Endodermal cell (in vitro differentiated cells): ENCODE measurements around the gene PDPR. TPM values are rescaled to one million over a fixed set of nuclear protein-coding genes. Genes with fewer than 3 reads are reported as not detected.
"Not testable (repeated sequence)": the region's sequence is repeated elsewhere in the genome, so short reads cannot be mapped to it uniquely, and the experiment has no call there.

ENCODE experiments used
- DNase-seq: peaks from one replicate; pipeline ENCODE4 v3.0.0-alpha.2; 2017
- H3K27ac ChIP-seq: 2 replicates; pipeline ENCODE4 v1.5.1; 2013; ENCODE audit warnings: mild to moderate bottlenecking, low read depth, low read length, moderate library complexity
- H3K27me3 ChIP-seq: 2 replicates; pipeline ENCODE4 v1.6.1; 2013; ENCODE audit warnings: mild to moderate bottlenecking, low read length, moderate library complexity; ENCODE audit not compliant: insufficient read depth, control insufficient read depth, poor library complexity, severe bottlenecking
- H3K36me3 ChIP-seq: 2 replicates; pipeline ENCODE4 v1.7.0; 2013; ENCODE audit warnings: mild to moderate bottlenecking, low read length, moderate library complexity; ENCODE audit not compliant: control insufficient read depth, insufficient read depth
- H3K4me1 ChIP-seq: one replicate; pipeline ENCODE4 v1.7.0; 2013; ENCODE audit warnings: low read length; ENCODE audit not compliant: control insufficient read depth, insufficient read depth
- H3K4me3 ChIP-seq: 2 replicates; pipeline ENCODE4 v1.5.1; 2013; ENCODE audit warnings: mild to moderate bottlenecking, low read length, moderate library complexity
- H3K9ac ChIP-seq: 2 replicates; pipeline ENCODE4 v1.6.1; 2013; ENCODE audit warnings: mild to moderate bottlenecking, low read length, moderate library complexity; ENCODE audit not compliant: poor library complexity, severe bottlenecking; ENCODE audit errors: extremely low read depth
- H3K9me3 ChIP-seq: 2 replicates; pipeline ENCODE4 v1.6.1; 2013; ENCODE audit warnings: mild to moderate bottlenecking, low read length, moderate library complexity; ENCODE audit not compliant: control insufficient read depth
- H3K27ac Mint-ChIP-seq: 2 replicates; pipeline ENCODE4 v1.8.0; 2020; ENCODE audit warnings: mixed read lengths
- H3K27me3 Mint-ChIP-seq: 2 replicates; pipeline ENCODE4 v1.8.0; 2021; ENCODE audit warnings: mild to moderate bottlenecking, mixed read lengths; ENCODE audit not compliant: insufficient read depth
- H3K36me3 Mint-ChIP-seq: 2 replicates; pipeline ENCODE4 v1.8.0; 2020; ENCODE audit warnings: low read depth, mixed read lengths
- H3K4me1 Mint-ChIP-seq: 2 replicates; pipeline ENCODE4 v1.8.0; 2020; ENCODE audit warnings: mixed read lengths
- H3K4me3 Mint-ChIP-seq: 2 replicates; pipeline ENCODE4 v1.8.0; 2020; ENCODE audit warnings: mild to moderate bottlenecking, moderate library complexity, mixed read lengths
- H3K9me3 Mint-ChIP-seq: 2 replicates; pipeline ENCODE4 v1.8.0; 2020; ENCODE audit warnings: mild to moderate bottlenecking, mixed read lengths
- WGBS, 2 experiments: methylation state at CpG; one replicate each; pipeline versions ENCODE4 v1.1.5 to v1.1.7; 2013; ENCODE audit warnings: missing lambda C conversion rate in 2 of 2, mixed read lengths in 1 of 2; ENCODE audit not compliant: insufficient coverage in 1 of 2, insufficient read length in 1 of 2; 5-methylcytosine and 5-hydroxymethylcytosine counted together
- total RNA-seq, 2 donors: library from RNA; stranded (reverse); fragmentation: NEBNext Ultra II Directional in 1 of 2; extraction: Animal tissue kit (Norgen Biotek cat#: 25700) in 1 of 2; gene quantifications; 2 replicates in 1 of 2; 3 replicates in 1 of 2; pipeline ENCODE4 v1.2.1, GENCODE V29; 2021

The PDPR gene
- total RNA-seq, 2 donors from 2014 or later, result 28.3 to 28.6 TPM

GRCh38 chr16:70079081-70079480, 35.1 kb upstream of the PDPR start:
- not testable (repeated sequence) for H3K36me3 Mint-ChIP-seq, H3K4me3 ChIP-seq, DNase-seq, H3K27me3 ChIP-seq, H3K36me3 ChIP-seq, H3K9me3 ChIP-seq, H3K27ac Mint-ChIP-seq, H3K9ac ChIP-seq, H3K27me3 Mint-ChIP-seq, H3K4me3 Mint-ChIP-seq, H3K9me3 Mint-ChIP-seq, H3K4me1 ChIP-seq, H3K4me1 Mint-ChIP-seq, H3K27ac ChIP-seq
- 95% methylated on average over 5 to 9 of the region's 9 CpGs for WGBS, 2 experiments

GRCh38 chr16:70081219-70081618, 32.9 kb upstream of the PDPR start:
- 83 to 97% methylated on average over 5 to 7 of the region's 7 CpGs for WGBS, 2 experiments
- H3K4me3 Mint-ChIP-seq, H3K36me3 ChIP-seq, H3K4me1 Mint-ChIP-seq, H3K9ac ChIP-seq, H3K27ac ChIP-seq, DNase-seq, H3K4me3 ChIP-seq, H3K27ac Mint-ChIP-seq, H3K27me3 Mint-ChIP-seq, H3K9me3 Mint-ChIP-seq, H3K27me3 ChIP-seq, H3K36me3 Mint-ChIP-seq, H3K9me3 ChIP-seq, H3K4me1 ChIP-seq: not testable (repeated sequence)

GRCh38 chr16:70083931-70084330, 30.2 kb upstream of the PDPR start:
- 100% methylated on average over 2 of the region's 4 CpGs; no CpG with 5 or more reads in 1 of the 2 experiments for WGBS, 2 experiments
- not testable (repeated sequence) for H3K4me1 Mint-ChIP-seq, H3K9me3 Mint-ChIP-seq, H3K27ac Mint-ChIP-seq, H3K27me3 ChIP-seq, H3K4me3 ChIP-seq, H3K27ac ChIP-seq, DNase-seq, H3K27me3 Mint-ChIP-seq, H3K36me3 ChIP-seq, H3K4me3 Mint-ChIP-seq, H3K9ac ChIP-seq, H3K36me3 Mint-ChIP-seq, H3K4me1 ChIP-seq, H3K9me3 ChIP-seq

- H3K4me1 Mint-ChIP-seq, DNase-seq, H3K4me3 Mint-ChIP-seq, H3K36me3 Mint-ChIP-seq, H3K4me3 ChIP-seq, H3K27ac ChIP-seq, H3K9ac ChIP-seq, H3K9me3 ChIP-seq, H3K4me1 ChIP-seq, H3K27me3 ChIP-seq, H3K36me3 ChIP-seq, H3K27me3 Mint-ChIP-seq, H3K27ac Mint-ChIP-seq, H3K9me3 Mint-ChIP-seq: not testable (repeated sequence)
- no CpG with 5 or more reads among the region's 2 CpGs for WGBS, 2 experiments
These were observed 26.0 kb upstream of the PDPR start for GRCh38 chr16:70088160-70088559.

GRCh38 chr16:70088877-70089276, 25.3 kb upstream of the PDPR start:
- not testable (repeated sequence) for H3K4me3 Mint-ChIP-seq, H3K27ac ChIP-seq, H3K27ac Mint-ChIP-seq, H3K4me1 Mint-ChIP-seq, H3K36me3 Mint-ChIP-seq, H3K4me1 ChIP-seq, H3K36me3 ChIP-seq, H3K9me3 ChIP-seq, DNase-seq, H3K27me3 Mint-ChIP-seq, H3K9me3 Mint-ChIP-seq, H3K4me3 ChIP-seq, H3K9ac ChIP-seq, H3K27me3 ChIP-seq
- WGBS, 2 experiments, result no CpG with 5 or more reads among the region's 4 CpGs

GRCh38 chr16:70089289-70089688, 24.8 kb upstream of the PDPR start:
- H3K27ac Mint-ChIP-seq, H3K4me3 ChIP-seq, H3K9me3 ChIP-seq, H3K36me3 Mint-ChIP-seq, H3K9ac ChIP-seq, H3K9me3 Mint-ChIP-seq, H3K4me1 Mint-ChIP-seq, H3K27me3 ChIP-seq, H3K4me1 ChIP-seq, H3K36me3 ChIP-seq, DNase-seq, H3K4me3 Mint-ChIP-seq, H3K27ac ChIP-seq, H3K27me3 Mint-ChIP-seq: not testable (repeated sequence)
- 80 to 83% methylated on average over 1 to 2 of the region's 6 CpGs for whole genome bisulfite sequencing, 2 experiments

- not testable (repeated sequence) for H3K4me3 ChIP-seq, H3K27ac ChIP-seq, DNase-seq, H3K27ac Mint-ChIP-seq, H3K9ac ChIP-seq, H3K27me3 ChIP-seq, H3K9me3 ChIP-seq, H3K4me3 Mint-ChIP-seq, H3K9me3 Mint-ChIP-seq, H3K36me3 ChIP-seq, H3K4me1 ChIP-seq, H3K36me3 Mint-ChIP-seq, H3K27me3 Mint-ChIP-seq, H3K4me1 Mint-ChIP-seq
- WGBS, 2 experiments, result 100% methylated on average over 2 of the region's 4 CpGs; no CpG with 5 or more reads in 1 of the 2 experiments
These were observed 23.0 kb upstream of the PDPR start for GRCh38 chr16:70091104-70091503.
